Hepatocyte (in vitro differentiated cells): ENCODE data around the gene TSPAN9.

ENCODE experiments used
- CTCF ChIP-seq: fragments of 200-600 bp; sonication (generic); IDR thresholded peaks from 2 replicates; pipeline ENCODE4 v1.5.1; 2016; ENCODE audit warnings: antibody characterized with exemption, mild to moderate bottlenecking; ENCODE audit not compliant: poor library complexity
- EZH2 ChIP-seq: fragments of 200-600 bp; sonication (generic); IDR thresholded peaks from 2 replicates; pipeline ENCODE4 v1.6.1; 2016; ENCODE audit warnings: antibody characterized with exemption, mild to moderate bottlenecking, borderline replicate concordance
- EZH2phosphoT487 ChIP-seq: fragments of 200-600 bp; sonication (generic); IDR thresholded peaks from one replicate; pipeline ENCODE4 v1.6.1; 2018; ENCODE audit warnings: antibody characterized with exemption, mild to moderate bottlenecking, low read depth, moderate library complexity; ENCODE audit not compliant: unreplicated experiment, severe bottlenecking

- TF ChIP-seq CTCF (no peak), EZH2 (no peak), EZH2phosphoT487 (no peak)
These were observed 101.6 kb downstream of the TSPAN9 start for GRCh38 chr12:3178671-3179313.
